Measurements from ENCODE around the gene PHF19. TPM values are rescaled to one million over a fixed set of nuclear protein-coding genes. Genes with fewer than 3 reads are reported as not detected.

Gene PHF19
- total RNA-seq, 2 donors from 2014 or later = 69.9 to 96.9 TPM

- H3K36me3 Mint-ChIP-seq (ENCODE audit: low read depth) = peaks cover 9% of the 10 kb centered on the region
- H3K27me3 Mint-ChIP-seq = no peaks in the 10 kb centered on the region
- DNase-seq (no peak), ATAC-seq (no peak)
- H3K9me3 ChIP-seq (ENCODE audit: control insufficient read depth, low read length, poor library complexity, severe bottlenecking) = no peaks in the 10 kb centered on the region
- H3K4me3 Mint-ChIP-seq = peak overlapping the region; percentile 99
- H3K4me1 Mint-ChIP-seq = peaks cover 61% of the 10 kb centered on the region
- peak overlapping the region; percentile 98 for H3K27ac Mint-ChIP-seq
Observed at GRCh38 chr9:120879446-120879845, 2.5 kb upstream of the PHF19 start.

- Mint-ChIP-seq H3K27me3 (no peaks in the 10 kb centered on the region), H3K36me3 (ENCODE audit: low read depth) (peaks cover 13% of the 10 kb centered on the region), H3K27ac (peak overlapping the region; percentile 98), H3K4me3 (peak overlapping the region; percentile 99), H3K4me1 (peaks cover 68% of the 10 kb centered on the region)
- no peak for ATAC-seq
- no peak for DNase-seq
- no peaks in the 10 kb centered on the region for H3K9me3 ChIP-seq (ENCODE audit: control insufficient read depth, low read length, poor library complexity, severe bottlenecking)
Observed at GRCh38 chr9:120878188-120879130, 1.5 kb upstream of the PHF19 start.

GRCh38 chr9:120877276-120878034 is 467 bp upstream of the PHF19 start:
- DNase-seq (peak; percentile 34 to 64 (median 56)), ATAC-seq (peak; percentile 60)
- Mint-ChIP-seq H3K27me3 (no peaks in the 10 kb centered on the region), H3K4me3 (peak overlapping the region; percentile 99), H3K27ac (peak overlapping the region; percentile 98), H3K36me3 (ENCODE audit: low read depth) (peaks cover 13% of the 10 kb centered on the region), H3K4me1 (peaks cover 71% of the 10 kb centered on the region)
- H3K9me3 ChIP-seq (ENCODE audit: control insufficient read depth, low read length, poor library complexity, severe bottlenecking) = no peaks in the 10 kb centered on the region

- Mint-ChIP-seq H3K27me3 (no peaks in the 10 kb centered on the region), H3K4me1 (peaks cover 68% of the 10 kb centered on the region), H3K36me3 (ENCODE audit: low read depth) (peaks cover 16% of the 10 kb centered on the region), H3K4me3 (peak overlapping the region; percentile 89), H3K27ac (peak overlapping the region; percentile 95)
- DNase-seq (peak; percentile 44 to 80 (median 73)), ATAC-seq (peak; percentile 45)
- H3K9me3 ChIP-seq (ENCODE audit: control insufficient read depth, low read length, poor library complexity, severe bottlenecking) = no peaks in the 10 kb centered on the region
Observed at GRCh38 chr9:120875954-120876841, 790 bp downstream of the PHF19 start.

GRCh38 chr9:120875643-120875953 is 1.4 kb downstream of the PHF19 start:
- peaks cover 16% of the 10 kb centered on the region for H3K36me3 Mint-ChIP-seq (ENCODE audit: low read depth)
- peak overlapping the region; percentile 95 for H3K27ac Mint-ChIP-seq
- peak overlapping the region; percentile 89 for H3K4me3 Mint-ChIP-seq
- H3K4me1 Mint-ChIP-seq = peaks cover 64% of the 10 kb centered on the region
- peak; percentile 5 for ATAC-seq
- no peaks in the 10 kb centered on the region for H3K9me3 ChIP-seq (ENCODE audit: control insufficient read depth, low read length, poor library complexity, severe bottlenecking)
- no peak for DNase-seq
- no peaks in the 10 kb centered on the region for H3K27me3 Mint-ChIP-seq

GRCh38 chr9:120875195-120875565 is 1.8 kb downstream of the PHF19 start:
- H3K9me3 ChIP-seq (ENCODE audit: control insufficient read depth, low read length, poor library complexity, severe bottlenecking) = no peaks in the 10 kb centered on the region
- Mint-ChIP-seq H3K27me3 (no peaks in the 10 kb centered on the region), H3K36me3 (ENCODE audit: low read depth) (peaks cover 16% of the 10 kb centered on the region), H3K4me1 (peaks cover 60% of the 10 kb centered on the region), H3K4me3 (peak overlapping the region; percentile 89), H3K27ac (peak overlapping the region; percentile 95)
- DNase-seq = no peak
- ATAC-seq = no peak

- H3K36me3 Mint-ChIP-seq (ENCODE audit: low read depth) = peaks cover 16% of the 10 kb centered on the region
- ATAC-seq (no peak), DNase-seq (no peak)
- peak overlapping the region; percentile 95 for H3K27ac Mint-ChIP-seq
- no peak overlapping the region for H3K4me3 Mint-ChIP-seq
- peaks cover 55% of the 10 kb centered on the region for H3K4me1 Mint-ChIP-seq
- no peaks in the 10 kb centered on the region for H3K27me3 Mint-ChIP-seq
- no peaks in the 10 kb centered on the region for H3K9me3 ChIP-seq (ENCODE audit: control insufficient read depth, low read length, poor library complexity, severe bottlenecking)
Observed at GRCh38 chr9:120874226-120875194, 2.5 kb downstream of the PHF19 start.

- Mint-ChIP-seq H3K36me3 (ENCODE audit: low read depth) (peaks cover 16% of the 10 kb centered on the region), H3K27me3 (no peaks in the 10 kb centered on the region), H3K4me1 (peaks cover 48% of the 10 kb centered on the region), H3K27ac (peak overlapping the region; percentile 88), H3K4me3 (peak overlapping the region; percentile 71)
- no peaks in the 10 kb centered on the region for H3K9me3 ChIP-seq (ENCODE audit: control insufficient read depth, low read length, poor library complexity, severe bottlenecking)
- ATAC-seq (no peak), DNase-seq (no peak)
Observed at GRCh38 chr9:120873512-120873911, 3.5 kb downstream of the PHF19 start.

- no peak for ATAC-seq
- Mint-ChIP-seq H3K27ac (peak overlapping the region; percentile 88), H3K4me3 (peak overlapping the region; percentile 67), H3K36me3 (ENCODE audit: low read depth) (peaks cover 16% of the 10 kb centered on the region), H3K4me1 (peaks cover 48% of the 10 kb centered on the region), H3K27me3 (no peaks in the 10 kb centered on the region)
- DNase-seq = no peak
- no peaks in the 10 kb centered on the region for H3K9me3 ChIP-seq (ENCODE audit: control insufficient read depth, low read length, poor library complexity, severe bottlenecking)
Observed at GRCh38 chr9:120872791-120873502, 4.0 kb downstream of the PHF19 start.

- H3K9me3 ChIP-seq (ENCODE audit: control insufficient read depth, low read length, poor library complexity, severe bottlenecking) = no peaks in the 10 kb centered on the region
- Mint-ChIP-seq H3K4me3 (no peak overlapping the region), H3K36me3 (ENCODE audit: low read depth) (peaks cover 8% of the 10 kb centered on the region), H3K27ac (peak overlapping the region; percentile 43), H3K4me1 (peaks cover 38% of the 10 kb centered on the region), H3K27me3 (no peaks in the 10 kb centered on the region)
- no peak for ATAC-seq
- no peak for DNase-seq
Observed at GRCh38 chr9:120870206-120870605, 6.8 kb downstream of the PHF19 start.

- Mint-ChIP-seq H3K4me1 (peaks cover 36% of the 10 kb centered on the region), H3K36me3 (ENCODE audit: low read depth) (peaks cover 7% of the 10 kb centered on the region), H3K4me3 (no peak overlapping the region), H3K27me3 (no peaks in the 10 kb centered on the region), H3K27ac (peak overlapping the region; percentile 82)
- ATAC-seq (no peak), DNase-seq (no peak)
- no peaks in the 10 kb centered on the region for H3K9me3 ChIP-seq (ENCODE audit: control insufficient read depth, low read length, poor library complexity, severe bottlenecking)
Observed at GRCh38 chr9:120869726-120870125, 7.3 kb downstream of the PHF19 start.
